GM12878 (cell line): ENCODE results near the gene ACAP1. TPM values are rescaled to one million over a fixed set of nuclear protein-coding genes. Genes with fewer than 3 reads are reported as not detected.

ENCODE experiments used
- ATAC-seq: fragments of 200-7000 bp; cut with Tn5 transposase; 3 replicates; pipeline ENCODE4 v1.9.1; 2020; ENCODE audit warnings: mild to moderate bottlenecking, moderate library complexity
- BruUV-seq: library from RNA; stranded (reverse); fragments of 400-500 nt; replicated peaks from 2 replicates; lab custom pipeline; 2021; lab: Mats Ljungman, UMichigan
- CTCF ChIA-PET: fragments of 300-600 bp; sonication (Branson Sonifier 250); formaldehyde crosslinking; extraction: SDS; loops from one replicate; lab custom pipeline; 2021; ENCODE audit warnings: inconsistent platforms; lab: Yijun Ruan, JAX
- POLR2A ChIA-PET: fragments of 350-600 bp; formaldehyde crosslinking; extraction: SDS; loops from one replicate; lab custom pipeline; 2021; ENCODE audit warnings: inconsistent platforms; lab: Charles Lee
- RAD21 ChIA-PET: fragments of 300-600 bp; sonication (Branson Sonifier 250); formaldehyde crosslinking; loops from one replicate; lab custom pipeline; 2023; ENCODE audit warnings: antibody characterized with exemption; ENCODE audit not compliant: unreplicated experiment; lab: Charles Lee
- SMC1A ChIA-PET: fragments of 300-600 bp; sonication (Branson Sonifier 250); formaldehyde crosslinking; loops from one replicate; lab custom pipeline; 2023; ENCODE audit not compliant: unreplicated experiment, uncharacterized antibody; lab: Charles Lee
- DNase-seq: peaks from one replicate; pipeline ENCODE4 v3.0.0-alpha.2; 2011; ENCODE audit warnings: low read depth, low spot score
- FAIRE-seq: peaks from 3 replicates; lab custom pipeline; 2011; peaks lifted over from hg19 to GRCh38; lab: Jason Lieb, UNC
- H2AFZ ChIP-seq: 2 replicates; pipeline ENCODE4 v1.6.0; 2011; ENCODE audit warnings: low read depth, low read length, control low read depth; ENCODE audit not compliant: control insufficient read depth
- H3K27ac ChIP-seq: 2 replicates; pipeline ENCODE4 v1.5.1; 2011; ENCODE audit warnings: control low read depth; ENCODE audit not compliant: control insufficient read depth, insufficient read depth
- H3K27me3 ChIP-seq, 2 experiments: replicated peaks in 1 of 2; 2 replicates each; pipeline versions ENCODE4 v1.6.0 to v1.6.1; 2011; ENCODE audit warnings: low read length in 1 of 2; ENCODE audit not compliant: control insufficient read depth in 2 of 2, insufficient read depth in 2 of 2
- H3K36me3 ChIP-seq, 2 experiments: 2 replicates each; pipeline ENCODE4 v1.5.1; 2011; ENCODE audit warnings: low read length in 1 of 2; ENCODE audit not compliant: control insufficient read depth in 2 of 2, insufficient read depth in 2 of 2
- H3K4me1 ChIP-seq: 2 replicates; pipeline ENCODE4 v1.6.1; 2011; ENCODE audit warnings: mild to moderate bottlenecking, low read length, moderate library complexity, mixed read lengths; ENCODE audit not compliant: control insufficient read depth, insufficient read depth
- H3K4me2 ChIP-seq: 2 replicates; pipeline ENCODE4 v1.6.0; 2011; ENCODE audit warnings: control low read depth; ENCODE audit not compliant: control insufficient read depth, insufficient read depth
- H3K4me3 ChIP-seq: fragments of 200-600 bp; sonication (generic); 2 replicates; pipeline ENCODE4 v1.5.1; 2016
- H3K79me2 ChIP-seq: 2 replicates; pipeline ENCODE4 v1.6.0; 2011; ENCODE audit warnings: low read length; ENCODE audit not compliant: control insufficient read depth, insufficient read depth
- H3K9ac ChIP-seq: 2 replicates; pipeline ENCODE4 v1.8.0; 2011; ENCODE audit warnings: low read length, control low read depth, mixed read lengths; ENCODE audit not compliant: control insufficient read depth, insufficient read depth
- H3K9me3 ChIP-seq: replicated peaks from 3 replicates; pipeline ENCODE4 v1.5.1; 2011; ENCODE audit warnings: mild to moderate bottlenecking, low read length; ENCODE audit not compliant: control insufficient read depth, insufficient read depth
- H4K20me1 ChIP-seq: 2 replicates; pipeline ENCODE4 v1.6.0; 2011; ENCODE audit not compliant: control insufficient read depth, insufficient read depth
- CREM ChIP-seq: IDR thresholded peaks from 2 replicates; pipeline ENCODE4 v1.6.1; 2014; ENCODE audit warnings: antibody characterized with exemption, low read depth
- POLR2A ChIP-seq: IDR thresholded peaks from 2 replicates; pipeline ENCODE4 v1.6.1; 2011; ENCODE audit warnings: low read depth, mild to moderate bottlenecking, low read length
- ZBTB11 ChIP-seq: fragments of 450-650 bp; formaldehyde crosslinking; IDR thresholded peaks from 2 replicates; pipeline ENCODE4 v1.5.0; 2022; ENCODE audit warnings: mild to moderate bottlenecking, missing genetic modification characterization
- WGBS: methylation state at CpG from one replicate; pipeline ENCODE4 v1.1.6; 2016; ENCODE audit warnings: low lambda C conversion rate; ENCODE audit not compliant: insufficient replicate concordance, insufficient coverage; ENCODE audit errors: missing lambda C conversion rate; 5-methylcytosine and 5-hydroxymethylcytosine counted together
- in situ Hi-C: fragments of 300-500 bp; cut with MboI; formaldehyde crosslinking; loops from 9 replicates; pipeline ENCODE4 v1.14.3; 2018; ENCODE audit warnings: mixed read lengths
- intact Hi-C: fragments of 100-400 bp; cut with micrococcal nuclease; formaldehyde crosslinking; loops from one replicate; pipeline ENCODE4 v1.14.2; 2022; ENCODE audit not compliant: unreplicated experiment
- polyA plus RNA-seq, 11 experiments: library from polyadenylated mRNA; depleted of rRNA in 4 of 11; unstranded in 6 of 11; stranded (reverse) in 5 of 11; fragments of >200 nt; fragmentation: Nextera tagmentation in 4 of 11; fragmentation: Illumina TruSeq in 1 of 11; extraction: Ambion mirVana in 4 of 11; extraction: Trizol in 1 of 11; gene quantifications; 1 replicate in 1 of 11; 2 replicates in 10 of 11; pipeline versions ENCODE4 v1.2.1 to v1.2.3, GENCODE V29; 2011 to 2016; ENCODE audit warnings: inconsistent platforms in 2 of 11, missing spikeins in 2 of 11, low read depth in 1 of 11
- total RNA-seq, 4 experiments: library from RNA; depleted of rRNA in 3 of 4; stranded (reverse); fragments of >200 nt in 3 of 4; fragmentation: Illumina TruSeq in 1 of 4; extraction: Trizol in 1 of 4; gene quantifications; 2 replicates each; pipeline versions ENCODE4 v1.2.1 to v1.2.3, GENCODE V29; 2013 to 2021

The ACAP1 gene
- total and polyA plus RNA-seq, 10 of the 15 experiments (the other 5 are each of a cell fraction or from before 2014, with no cell fraction given), result 5.7 to 245 (median 118) TPM

GRCh38 chr17:7346761-7347614, 10.7 kb downstream of the ACAP1 start:
- ATAC-seq, result no peak
- CTCF ChIA-PET, result interaction anchor here (0.9 to 6.7 kb wide), 4 partner anchors 11 to 67 kb away, joined by 3 to 49 read pairs (median 10); partner anchors contain the start of genes ACAP1 and NEURL4

More at GRCh38 chr17:7346761-7347614, 10.7 kb downstream of the ACAP1 start:
- Histone ChIP-seq H3K36me3 (peaks cover 17 to 29% of the 10 kb centered on the region in 2 experiments), H3K9me3 (no peaks in the 10 kb centered on the region), H2AFZ (no peak overlapping the region), H3K9ac (no peak overlapping the region), H3K4me1 (peaks cover 4% of the 10 kb centered on the region; the same call in 1 of the 2 replicates), H3K27me3 (no peaks in the 10 kb centered on the region), H3K79me2 (no peaks in the 10 kb centered on the region; the same call in 1 of the 2 replicates), H3K27ac (no peak overlapping the region), H4K20me1 (no peaks in the 10 kb centered on the region), H3K4me3 (no peak overlapping the region)
- ChIA-PET RAD21 (interaction anchor here (1.0 kb wide), 2 partner anchors 16 to 22 kb away, joined by 3 to 4 read pairs; no protein-coding TSS in a partner anchor), POLR2A (interaction anchor here (5.2 kb wide), 1 partner anchor 11 kb away, joined by 52 read pairs; the partner anchor contains the start of gene ACAP1)
- 96% methylated on average over 18 of the region's 18 CpGs for WGBS
- FAIRE-seq, result no peak
- no peak for DNase-seq
- in situ Hi-C loops, result no loop called here
- intact Hi-C loops, result no loop called here
- no peak for TF ChIP-seq ZBTB11 (CRISPR knock-in tag)
- TF ChIP-seq POLR2A, result peak; percentile 11; the same call in 1 of the 2 replicates
- TF ChIP-seq CREM, result no peak
- TF ChIP-seq, all 136 proteins: peak for 1
- H3K4me2 ChIP-seq, result no peak overlapping the region
- SMC1A ChIA-PET, result interaction anchor here (0.7 to 4.8 kb wide), 4 partner anchors 9 to 50 kb away, joined by 3 to 33 read pairs (median 7); partner anchors contain the start of genes ACAP1 and NEURL4
- no TSS peak for BruUV-seq
